HT-29 (cell line): Measurements from ENCODE around the gene SEMA6A. TPM values are rescaled to one million over a fixed set of nuclear protein-coding genes. Genes with fewer than 3 reads are reported as not detected.
A peak's percentile ranks its signal among the peaks of the same experiment; 100 is the strongest.

ENCODE experiments used
- DNase-seq: peaks from one replicate; pipeline ENCODE4 v3.0.0-alpha.2; 2015; ENCODE audit warnings: low spot score
- total RNA-seq: library from RNA; depleted of rRNA; stranded (reverse); fragments of >200 nt; shearing (Covaris generic); gene quantifications from 2 replicates; pipeline ENCODE4 v1.2.3, GENCODE V29; 2014

The SEMA6A gene
- total RNA-seq, 1 experiment from 2014 or later, result 0.99 TPM

DNA sequence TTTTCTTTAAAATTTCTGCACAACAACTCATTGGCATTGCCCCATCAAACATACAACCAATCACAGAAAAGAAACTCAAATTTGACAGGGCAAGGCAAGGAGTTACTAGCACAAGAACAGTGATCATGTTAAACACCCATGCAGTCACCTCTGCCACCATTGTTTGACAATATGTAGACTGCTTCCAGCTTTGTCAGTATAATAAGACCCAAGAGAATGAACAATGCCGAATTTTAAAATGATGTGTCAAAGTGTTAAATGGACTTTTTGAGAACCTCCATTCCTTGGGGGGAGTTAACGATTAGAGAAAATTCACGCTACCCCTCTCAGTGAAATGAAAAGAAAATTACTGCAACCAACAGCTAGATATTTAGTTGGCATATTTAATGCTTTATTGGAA lies 109.2 kb downstream of the SEMA6A start:
- no peak for DNase-seq

DNA sequence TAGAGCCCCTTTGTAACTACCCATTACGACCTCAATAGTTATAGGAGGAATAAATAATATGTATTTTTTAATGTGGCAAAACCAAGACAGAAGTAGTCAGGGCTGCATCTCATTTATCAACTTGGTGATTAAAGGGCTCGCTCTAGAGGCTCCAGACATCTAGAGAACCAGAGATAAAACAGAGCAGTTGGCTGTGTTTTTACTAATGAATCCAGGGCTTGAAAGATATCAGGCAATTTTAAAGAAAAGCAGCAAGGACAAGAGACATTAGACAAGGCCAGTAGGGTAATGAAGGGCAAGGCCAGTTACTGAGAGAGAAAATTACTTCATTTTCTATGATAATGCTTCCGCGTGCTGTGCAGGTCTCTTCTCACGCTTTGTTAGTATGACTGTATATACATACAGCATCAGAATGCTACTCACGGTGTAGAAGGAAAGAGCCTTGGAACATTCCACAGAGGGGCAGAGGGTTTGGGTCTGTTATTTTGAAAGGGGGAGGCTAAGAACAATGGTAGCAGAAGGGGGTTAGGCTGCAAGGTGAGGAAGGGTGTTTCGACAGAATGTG lies 110.4 kb downstream of the SEMA6A start:
- DNase-seq, result no peak

DNA sequence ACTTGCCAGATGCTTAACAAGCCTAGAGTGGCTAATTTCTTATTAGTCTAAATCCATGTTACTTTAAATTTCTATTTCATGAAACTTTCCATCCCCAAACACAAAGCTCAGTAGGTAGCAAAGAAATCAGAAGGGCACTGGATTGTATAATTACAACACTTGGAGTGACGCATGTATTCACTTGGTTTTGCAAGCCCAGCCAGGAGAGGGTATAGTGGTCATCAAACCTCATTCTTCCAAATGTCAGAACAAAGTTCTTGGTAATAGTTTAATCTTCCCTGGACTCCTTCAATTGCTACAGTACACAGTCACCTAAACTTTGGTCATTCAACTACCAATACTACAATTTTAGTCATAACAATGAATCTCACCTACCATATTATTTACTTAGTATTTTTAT lies 112.1 kb downstream of the SEMA6A start:
- DNase-seq, result no peak

DNA sequence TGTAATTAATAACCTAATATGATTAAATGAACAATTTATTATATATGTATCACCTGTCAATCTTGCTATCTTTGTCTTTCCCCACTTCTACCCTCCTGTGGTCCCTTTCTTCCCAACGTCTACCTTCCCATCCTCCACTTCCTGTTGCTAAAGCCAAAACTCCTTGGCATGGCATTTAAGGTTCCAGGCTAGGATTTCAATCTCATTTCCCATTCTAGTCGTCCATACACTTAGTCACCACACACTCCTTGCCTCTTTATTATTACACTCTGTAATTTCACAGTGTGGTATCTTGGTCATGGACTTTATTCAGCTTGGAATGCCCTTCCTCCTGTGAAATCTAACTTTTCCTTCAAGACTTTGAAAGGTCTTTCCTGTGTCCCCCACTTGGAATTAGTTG lies 115.3 kb downstream of the SEMA6A start:
- no peak for DNase-seq

DNA sequence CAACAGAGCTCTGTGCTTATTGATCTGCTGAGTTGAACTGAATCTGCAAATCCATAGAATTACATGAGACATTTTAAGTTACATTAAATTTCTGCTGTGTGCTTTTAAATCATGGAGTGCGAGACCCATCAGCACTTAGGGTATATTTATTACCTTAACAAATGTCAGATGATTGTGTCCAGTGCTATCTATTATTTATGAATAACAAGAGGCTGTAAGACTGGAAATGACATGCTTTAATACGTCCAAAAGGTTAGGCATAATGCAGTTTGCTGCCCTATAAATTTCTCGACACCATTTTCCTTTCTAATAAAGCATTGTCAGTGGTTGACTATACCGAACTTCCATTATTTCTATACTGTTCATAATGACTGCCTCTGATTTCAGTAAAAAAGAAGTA lies 117.6 kb downstream of the SEMA6A start:
- no peak for DNase-seq

DNA sequence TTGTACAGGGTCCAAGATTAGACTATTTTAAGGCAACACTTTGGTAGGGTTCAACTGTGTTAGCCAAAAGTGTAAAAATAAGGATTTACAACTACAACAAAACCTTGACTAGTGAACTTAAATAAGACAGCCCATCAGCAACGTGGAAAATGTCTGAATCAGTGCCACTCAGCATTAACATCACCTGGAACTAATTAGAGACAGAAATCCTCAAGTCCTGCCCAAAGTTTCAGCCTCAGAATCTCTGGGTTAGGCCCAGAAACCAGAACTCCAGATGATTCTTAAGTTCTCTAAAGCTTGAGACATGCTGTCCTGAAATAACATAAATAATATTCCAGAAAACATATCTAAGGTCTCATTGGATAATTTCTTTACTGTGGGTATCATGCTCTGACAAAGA lies 118.6 kb downstream of the SEMA6A start:
- DNase-seq, result no peak

DNA sequence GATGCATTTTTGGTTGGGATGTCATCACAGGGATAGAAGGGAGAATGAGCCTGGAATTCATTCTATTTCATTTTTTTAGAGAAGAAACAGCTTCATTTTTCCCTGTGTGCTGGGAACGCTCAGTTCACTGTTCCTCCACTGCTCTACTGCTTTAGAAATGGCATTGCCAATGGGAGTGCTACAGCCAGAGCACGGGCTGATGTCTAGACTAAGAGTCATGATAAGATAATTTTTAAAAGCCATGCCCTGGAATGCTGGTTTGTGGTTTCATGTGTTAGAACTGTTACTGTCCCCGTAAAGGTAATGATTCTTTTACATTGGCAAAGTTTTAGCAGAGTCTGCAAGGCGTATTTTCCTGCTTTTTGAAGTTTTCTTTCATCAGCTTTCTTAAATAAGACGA lies 119.6 kb downstream of the SEMA6A start:
- no peak for DNase-seq

DNA sequence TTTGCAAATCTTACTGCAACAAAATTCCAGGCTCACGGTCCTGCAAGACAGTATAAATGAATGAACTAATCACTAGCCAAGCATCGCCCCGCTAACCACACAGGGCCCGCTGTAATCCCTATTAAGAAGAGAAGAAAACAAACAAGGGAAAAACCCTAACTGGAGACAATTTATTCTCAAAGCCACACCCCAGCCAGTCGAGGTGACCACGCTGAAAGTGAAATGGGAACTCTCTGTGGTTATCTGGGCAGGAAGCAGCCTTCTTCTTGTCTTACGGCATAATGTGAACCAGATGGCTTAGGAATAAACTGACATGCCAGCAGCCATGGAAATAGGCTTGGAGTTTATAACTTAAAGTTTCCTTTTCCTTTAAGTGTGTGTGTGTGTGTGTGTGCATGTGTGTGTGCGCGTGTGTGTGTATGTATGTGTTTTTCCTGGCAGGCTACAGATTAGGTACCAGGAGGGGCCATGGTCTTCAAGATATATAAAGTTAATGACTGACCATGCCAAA lies 120.2 kb downstream of the SEMA6A start:
- DNase-seq, result peak; percentile 21

DNA sequence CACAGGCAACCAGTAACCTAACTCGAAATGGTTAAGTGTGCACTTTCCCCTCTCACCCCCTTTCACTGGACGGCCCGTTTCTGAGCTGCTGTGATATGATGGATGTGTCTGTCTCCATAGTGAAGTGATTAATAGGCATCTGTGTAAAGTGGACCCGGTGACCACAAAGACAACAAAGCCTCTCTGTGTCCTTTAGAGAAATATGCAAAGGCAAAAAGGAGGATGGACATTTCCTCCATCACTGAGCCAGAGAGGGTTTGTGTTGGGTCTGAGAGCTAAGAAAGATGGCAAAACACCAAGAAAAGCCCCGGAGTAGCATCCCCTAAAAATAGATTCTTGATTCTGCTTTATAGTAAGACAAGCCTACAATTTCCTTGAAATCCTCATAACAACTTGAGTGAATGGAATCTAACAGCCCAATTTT lies 120.6 kb downstream of the SEMA6A start:
- peak; percentile 50 for DNase-seq

DNA sequence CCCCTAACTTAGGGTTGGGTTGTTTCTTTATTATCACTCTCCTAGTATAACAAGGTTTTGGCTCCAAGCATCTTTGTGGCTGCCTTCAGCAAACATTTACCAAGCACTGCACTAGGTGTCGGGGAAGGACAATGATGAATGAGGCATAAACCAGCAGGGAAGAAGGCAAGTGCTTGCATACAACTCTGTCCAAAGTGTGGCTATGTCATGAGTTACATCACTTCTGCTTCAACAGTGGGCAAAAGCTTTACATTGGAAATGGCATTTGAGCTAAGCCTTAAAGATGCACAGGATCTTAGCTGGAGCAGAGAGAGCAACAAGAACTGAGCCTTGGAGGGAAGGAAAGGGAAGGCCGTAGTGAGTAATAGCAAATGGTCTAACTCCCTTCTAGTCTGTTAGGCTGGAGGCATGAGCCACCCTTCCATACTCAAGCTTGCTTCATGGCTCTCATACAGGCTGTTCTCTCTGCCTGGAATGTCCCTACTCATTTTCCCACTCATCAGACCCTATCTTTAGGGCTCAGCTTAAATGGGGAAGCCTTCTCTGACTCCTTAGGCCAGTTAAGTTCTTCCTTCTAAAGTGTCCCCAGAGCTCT lies 121.8 kb downstream of the SEMA6A start:
- DNase-seq, result no peak

DNA sequence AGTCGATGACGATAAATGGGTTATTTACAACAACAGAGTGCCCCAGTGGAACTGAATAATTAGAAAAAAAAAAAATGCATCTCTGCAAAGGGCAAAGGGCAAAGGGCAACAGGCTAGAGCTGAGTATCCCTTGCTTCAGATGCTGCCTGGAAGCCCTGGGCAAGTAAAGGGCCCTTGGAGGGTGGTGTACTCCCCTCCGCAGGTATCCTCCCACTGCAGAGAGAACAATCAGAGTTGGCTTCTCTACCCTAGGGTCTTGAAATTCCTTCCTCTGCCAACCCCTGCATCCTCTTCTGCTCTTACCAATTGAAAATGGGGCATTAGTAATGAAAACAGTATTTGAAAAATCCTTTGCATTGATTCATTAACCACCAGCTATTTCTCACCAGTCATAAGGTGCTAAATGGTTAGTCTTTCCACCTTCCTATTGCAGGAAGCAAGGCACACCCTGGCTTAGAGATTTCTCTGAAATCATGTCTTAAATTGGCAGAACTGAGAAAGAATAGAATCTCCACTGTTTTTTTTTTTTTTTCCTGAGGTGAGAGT lies 122.6 kb downstream of the SEMA6A start:
- no peak for DNase-seq

DNA sequence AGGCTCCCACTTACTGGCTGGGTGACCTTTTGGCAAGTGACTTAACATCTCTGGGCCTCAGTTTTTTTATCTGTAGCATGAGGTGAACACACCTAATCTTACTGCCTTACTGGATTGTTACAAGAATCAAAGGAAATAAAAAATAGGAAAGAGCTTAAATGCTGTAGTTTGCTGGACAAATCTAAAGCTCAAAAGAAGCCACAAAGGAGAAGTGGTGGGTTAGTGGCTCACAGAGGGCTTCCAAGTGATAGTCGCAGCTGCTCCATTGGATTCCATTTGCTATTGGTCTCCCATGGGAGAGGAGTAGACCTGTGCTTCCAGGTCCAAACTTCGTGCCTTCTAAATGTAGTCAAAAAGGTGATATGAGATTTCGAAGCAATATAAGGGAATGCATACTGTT lies 123.6 kb downstream of the SEMA6A start:
- DNase-seq, result no peak

DNA sequence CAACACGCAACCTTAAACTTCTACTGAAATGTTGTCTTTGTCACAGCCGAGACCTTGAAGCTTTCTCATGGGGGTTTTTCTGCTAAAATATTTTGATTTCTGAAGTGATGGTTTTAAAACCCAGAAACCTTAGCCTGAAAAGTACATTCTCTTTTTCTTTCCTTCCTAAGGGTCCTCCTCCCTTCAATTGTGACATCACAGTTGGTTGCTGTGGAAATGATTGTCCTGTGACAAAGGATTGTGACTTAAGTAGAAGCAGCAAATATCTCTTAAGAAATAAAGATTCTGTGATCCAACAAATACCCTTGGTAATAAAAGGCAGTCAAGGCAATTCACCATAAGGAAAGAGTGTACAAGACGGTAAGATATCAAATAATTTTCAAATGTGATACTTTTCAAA lies 125.2 kb downstream of the SEMA6A start:
- no peak for DNase-seq

DNA sequence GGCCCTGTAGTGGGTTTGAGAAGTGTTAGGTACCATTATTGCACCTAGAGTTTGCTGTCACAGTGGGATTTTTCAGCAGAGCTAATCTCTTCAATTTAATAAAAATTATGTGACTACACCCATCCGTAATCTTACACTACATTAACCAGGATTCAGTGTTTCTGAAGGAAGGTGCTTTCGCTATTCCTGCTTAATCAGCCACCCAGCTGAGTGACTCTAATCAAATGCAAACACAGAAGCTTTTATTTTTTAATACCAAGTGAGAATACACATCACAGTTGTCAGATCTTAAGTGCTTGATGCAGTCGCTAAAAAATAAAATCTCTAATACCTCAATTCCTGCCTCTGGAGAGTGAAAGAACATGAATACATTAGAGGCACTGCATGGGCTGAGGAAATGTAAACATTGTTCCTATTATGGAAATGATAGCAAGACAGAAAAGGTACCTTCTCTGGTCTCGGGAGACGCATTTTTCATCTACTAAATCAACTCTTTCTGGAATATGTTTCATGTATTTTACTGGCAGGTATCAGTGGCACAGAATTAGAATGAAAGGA lies 125.7 kb downstream of the SEMA6A start:
- DNase-seq, result no peak

DNA sequence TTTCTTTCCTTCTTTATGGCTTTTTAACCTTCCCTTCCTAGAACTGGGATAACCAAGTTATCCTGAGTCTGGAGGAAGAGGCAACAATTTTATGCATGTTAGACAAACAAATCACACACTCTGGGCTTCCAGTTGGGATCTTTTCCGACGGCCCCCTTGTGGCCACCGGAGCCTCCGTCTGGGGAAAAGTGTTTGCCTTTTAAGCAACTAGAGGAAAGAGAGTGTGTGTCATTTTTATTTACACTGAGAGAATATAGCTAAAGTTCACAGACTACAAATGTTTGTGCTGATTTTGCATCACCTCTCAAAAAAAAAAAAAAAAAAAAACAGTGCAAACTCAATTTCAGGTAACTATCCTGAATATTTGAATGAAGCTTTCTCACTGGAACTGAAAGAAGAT lies 126.2 kb downstream of the SEMA6A start:
- DNase-seq, result no peak

DNA sequence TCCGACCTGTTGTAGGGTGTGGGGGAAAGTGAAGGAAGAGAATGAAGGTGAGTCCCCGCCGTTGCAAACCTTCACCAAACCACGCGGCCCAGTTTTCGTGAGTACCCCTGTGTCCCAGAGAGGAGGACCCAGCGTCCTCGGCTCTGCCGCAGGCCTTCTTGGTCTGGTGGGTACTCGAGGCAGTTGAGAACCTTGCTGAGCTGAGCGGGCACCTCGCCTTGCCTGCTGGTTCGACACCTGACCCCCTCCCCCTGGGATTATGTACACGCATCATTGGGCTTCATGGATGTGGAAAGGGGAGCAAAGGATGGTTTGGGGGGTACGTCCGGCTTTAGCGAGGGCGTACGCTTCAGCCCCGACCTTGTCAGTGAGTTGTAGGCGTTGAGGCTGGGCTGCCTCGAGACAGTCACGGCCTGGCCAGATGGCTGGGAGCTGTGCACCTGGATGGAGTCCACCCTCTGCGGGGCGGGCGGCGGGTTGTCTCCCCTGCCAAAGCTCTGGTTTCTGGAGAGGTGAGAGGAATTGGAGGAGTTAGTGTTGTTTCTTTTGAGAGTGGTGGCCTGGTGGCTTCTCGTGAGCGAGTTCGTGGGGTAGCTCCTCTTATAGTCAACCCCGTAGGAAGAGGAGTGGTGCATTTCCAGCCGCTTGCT lies 128.1 kb downstream of the SEMA6A start:
- no peak for DNase-seq

DNA sequence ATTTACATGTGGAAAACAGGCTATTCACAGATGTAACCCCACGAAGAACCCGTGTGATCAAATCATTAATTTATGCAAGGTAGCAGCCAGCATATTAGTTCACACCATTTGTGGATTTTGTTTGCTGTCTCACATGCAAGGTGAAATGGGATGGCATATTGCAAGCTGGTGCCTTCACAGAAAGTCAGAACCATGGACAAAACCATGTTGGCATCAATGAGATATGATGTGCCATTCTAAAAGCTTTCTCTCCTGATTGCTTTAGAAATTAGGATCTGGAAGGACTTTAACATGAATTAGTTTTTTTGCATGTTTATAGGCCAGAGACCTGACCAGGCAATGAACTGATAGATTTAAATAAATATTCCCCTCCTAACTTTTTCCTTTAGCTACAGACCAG lies 129.3 kb downstream of the SEMA6A start:
- no peak for DNase-seq

DNA sequence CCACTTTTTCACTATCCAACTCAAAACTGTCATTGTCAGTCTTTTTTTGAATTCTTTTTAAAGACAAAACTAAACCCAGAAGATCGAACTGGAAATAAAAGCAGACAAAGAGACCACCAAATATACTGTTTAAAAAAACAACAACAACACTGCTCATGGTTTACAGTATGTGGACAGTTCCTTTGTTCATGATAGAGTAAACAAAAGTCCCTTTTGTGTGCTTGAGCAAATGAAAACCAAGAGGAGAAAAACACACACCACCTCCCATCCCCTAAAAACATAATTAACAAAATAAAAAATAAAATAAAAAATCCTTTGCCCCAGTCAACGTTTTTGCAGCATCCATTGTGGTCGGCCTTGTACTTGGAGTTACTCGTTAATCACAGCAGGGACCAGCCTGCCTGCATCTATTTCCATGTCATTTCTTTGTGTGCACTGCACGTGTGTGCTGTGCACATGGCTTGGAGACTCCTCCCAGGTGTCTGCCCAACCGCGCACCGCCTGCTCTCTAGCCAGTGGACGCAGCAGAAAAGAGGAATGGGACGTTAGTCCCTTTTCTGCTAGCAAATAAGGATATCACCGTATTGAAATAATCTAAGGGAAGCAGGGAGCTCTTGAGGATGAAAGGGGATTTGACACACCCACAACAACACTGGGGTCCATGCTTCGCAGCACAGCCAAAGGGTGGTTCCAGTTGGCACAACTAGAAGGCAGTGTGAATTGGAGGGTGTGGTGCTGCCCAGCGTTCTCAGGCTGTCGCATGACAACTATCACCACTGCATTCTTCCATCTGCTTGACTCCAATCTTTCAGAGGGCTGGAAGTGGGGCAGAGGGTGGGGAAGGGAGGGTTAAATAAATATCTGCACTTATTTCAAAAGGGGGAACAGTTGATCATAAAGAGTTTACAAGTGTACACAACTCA lies 130.0 kb downstream of the SEMA6A start:
- no peak for DNase-seq

DNA sequence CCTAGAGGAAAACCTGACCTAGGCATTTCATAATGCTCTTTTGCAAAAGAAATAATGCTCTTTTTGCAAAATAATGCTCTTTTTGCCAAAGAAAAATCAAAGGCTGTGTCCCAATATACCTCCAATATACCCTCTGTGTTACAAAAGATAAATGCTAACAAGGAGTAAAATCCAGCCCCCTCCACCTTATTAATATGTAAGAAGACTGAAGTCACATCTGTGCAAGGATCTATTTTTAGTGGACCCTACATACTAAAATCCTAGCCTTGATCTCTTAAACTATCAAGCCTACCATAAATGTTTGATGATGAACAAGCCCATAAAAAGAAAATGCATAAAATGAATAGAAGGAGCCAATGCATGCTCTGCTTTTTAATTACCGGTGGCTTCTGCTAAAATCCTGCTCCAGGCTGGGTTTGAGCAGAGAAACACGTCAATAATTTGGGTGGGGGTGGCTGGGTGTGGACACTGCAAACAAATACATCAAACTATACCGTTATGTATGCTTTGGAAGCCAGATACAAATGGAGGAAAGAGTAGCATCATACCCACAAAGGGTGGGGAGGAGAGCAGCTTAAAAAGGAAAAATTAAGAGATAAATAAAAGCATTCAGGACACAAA lies 131.6 kb downstream of the SEMA6A start:
- no peak for DNase-seq

DNA sequence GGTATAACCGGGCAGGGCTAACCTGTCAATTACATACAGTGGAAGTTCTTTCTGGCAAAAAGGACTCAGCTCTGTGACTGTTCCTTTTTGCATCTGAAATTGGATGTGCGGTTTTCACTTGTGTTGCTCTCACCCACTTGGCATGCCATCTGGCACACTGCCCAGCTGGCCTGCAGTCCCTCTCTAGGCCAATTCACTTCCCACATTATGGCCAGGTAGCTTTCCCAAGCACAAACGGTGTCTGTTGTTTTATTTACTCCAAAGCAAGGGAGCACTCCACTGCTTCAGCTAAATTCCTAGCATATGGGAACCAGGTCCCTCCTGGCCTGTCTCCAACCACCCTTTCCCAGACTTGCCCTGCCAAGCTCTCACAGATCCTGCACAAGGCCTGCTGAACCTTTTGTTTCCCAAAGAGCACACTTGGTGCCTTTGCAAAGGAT lies 132.5 kb downstream of the SEMA6A start:
- peak; percentile 74 for DNase-seq

DNA sequence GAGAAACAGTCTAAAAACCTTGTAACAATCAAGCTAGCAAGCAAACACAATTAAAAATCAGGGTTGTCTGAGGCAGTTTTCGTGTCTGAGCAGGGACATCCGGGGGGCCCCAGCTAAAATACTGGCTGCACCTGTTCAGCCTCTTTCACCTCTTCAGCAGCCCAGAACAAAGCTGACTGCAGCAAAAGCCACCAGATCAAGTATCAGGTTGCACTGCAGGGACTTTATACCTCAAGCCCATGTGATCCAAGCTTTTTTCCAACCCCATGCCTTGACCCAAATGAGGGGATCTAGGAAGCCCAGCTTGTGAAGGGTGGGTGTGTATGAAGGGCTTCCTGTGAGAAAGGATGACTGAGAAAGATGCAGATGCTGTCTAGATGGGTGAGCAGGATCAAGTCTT lies 133.4 kb downstream of the SEMA6A start:
- DNase-seq, result no peak
